OCI-LY3 (cell line): ENCODE results near the gene PEAK3.

ENCODE experiments used
- EZH2phosphoT487 ChIP-seq: fragments of 200-600 bp; shearing (Covaris generic); IDR thresholded peaks from 2 replicates; pipeline ENCODE4 v1.6.1; 2018; ENCODE audit warnings: antibody characterized with exemption, mixed run types, low read depth
- TF ChIP-seq, protein P1 (sequence below): fragments of 200-600, 300-600 bp; sonication (generic); IDR thresholded peaks from 2 replicates; pipeline ENCODE4 v1.5.1; 2014; ENCODE audit warnings: antibody characterized with exemption, low read length, low read depth

DNA sequence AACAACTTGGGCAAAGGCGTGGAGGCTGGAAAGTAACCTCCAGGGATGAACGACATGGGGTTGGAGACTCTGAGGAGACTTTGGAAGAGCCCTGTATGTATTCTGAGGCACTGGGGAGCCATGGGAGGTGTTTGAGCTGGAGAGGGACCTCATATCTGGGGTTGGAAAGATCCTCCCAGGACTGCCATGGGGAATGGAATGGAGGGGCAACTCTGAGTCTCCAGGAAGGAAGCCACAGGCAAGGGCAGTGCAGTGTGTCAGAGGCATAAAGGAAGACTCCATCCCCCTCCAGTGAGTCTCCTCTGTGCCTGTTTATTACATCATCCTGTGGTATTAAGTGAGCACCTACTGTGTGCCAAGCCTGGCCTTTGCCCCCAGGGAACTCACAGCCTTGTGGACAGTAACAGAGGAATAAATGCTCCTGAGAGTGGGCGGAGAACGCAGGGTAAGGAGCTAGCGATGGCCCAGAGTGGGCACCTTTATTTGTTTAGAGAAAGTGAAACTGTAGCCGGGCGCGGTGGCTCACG is 7.7 kb downstream of the PEAK3 start:
- TF ChIP-seq, protein P1, sequence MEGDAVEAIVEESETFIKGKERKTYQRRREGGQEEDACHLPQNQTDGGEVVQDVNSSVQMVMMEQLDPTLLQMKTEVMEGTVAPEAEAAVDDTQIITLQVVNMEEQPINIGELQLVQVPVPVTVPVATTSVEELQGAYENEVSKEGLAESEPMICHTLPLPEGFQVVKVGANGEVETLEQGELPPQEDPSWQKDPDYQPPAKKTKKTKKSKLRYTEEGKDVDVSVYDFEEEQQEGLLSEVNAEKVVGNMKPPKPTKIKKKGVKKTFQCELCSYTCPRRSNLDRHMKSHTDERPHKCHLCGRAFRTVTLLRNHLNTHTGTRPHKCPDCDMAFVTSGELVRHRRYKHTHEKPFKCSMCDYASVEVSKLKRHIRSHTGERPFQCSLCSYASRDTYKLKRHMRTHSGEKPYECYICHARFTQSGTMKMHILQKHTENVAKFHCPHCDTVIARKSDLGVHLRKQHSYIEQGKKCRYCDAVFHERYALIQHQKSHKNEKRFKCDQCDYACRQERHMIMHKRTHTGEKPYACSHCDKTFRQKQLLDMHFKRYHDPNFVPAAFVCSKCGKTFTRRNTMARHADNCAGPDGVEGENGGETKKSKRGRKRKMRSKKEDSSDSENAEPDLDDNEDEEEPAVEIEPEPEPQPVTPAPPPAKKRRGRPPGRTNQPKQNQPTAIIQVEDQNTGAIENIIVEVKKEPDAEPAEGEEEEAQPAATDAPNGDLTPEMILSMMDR = no peak
- no peak for TF ChIP-seq EZH2phosphoT487
